ENCODE results near the gene UNC93B1. TPM values are rescaled to one million over a fixed set of nuclear protein-coding genes. Genes with fewer than 3 reads are reported as not detected.

Gene UNC93B1
- total and polyA plus RNA-seq, 2 of the 13 experiments (the other 11 are each of a cell fraction or from before 2014, with no cell fraction given) = 8.8 to 18.9 TPM

GRCh38 chr11:68038718-68039525, 35.0 kb upstream of the UNC93B1 start, which contains the start of gene TCIRG1 (continued):
- TF ChIP-seq GPBP1L1 (CRISPR knock-in tag; IDR thresholded peaks at IDR 0.05) (no peak), TFDP2 (CRISPR knock-in tag; IDR thresholded peaks at IDR 0.05) (peak; percentile 74), JDP2 (CRISPR knock-in tag; IDR thresholded peaks at IDR 0.05; ENCODE audit: borderline replicate concordance) (no peak), ZNF33A (CRISPR knock-in tag; IDR thresholded peaks at IDR 0.05; ENCODE audit: borderline replicate concordance) (no peak), ZBTB7A (CRISPR knock-in tag; IDR thresholded peaks at IDR 0.05) (no peak), AGO1 (IDR thresholded peaks at IDR 0.05; ENCODE audit: low read depth, low read length, poor library complexity, severe bottlenecking) (no peak), KIAA2018 (CRISPR knock-in tag; IDR thresholded peaks at IDR 0.05; ENCODE audit: borderline replicate concordance) (no peak), GLMP (CRISPR knock-in tag; IDR thresholded peaks at IDR 0.05; ENCODE audit: borderline replicate concordance) (no peak), FOXJ3 (CRISPR knock-in tag; IDR thresholded peaks at IDR 0.05; ENCODE audit: borderline replicate concordance) (no peak), GMEB1 (CRISPR knock-in tag; IDR thresholded peaks at IDR 0.05; ENCODE audit: borderline replicate concordance) (no peak), STAG1 (CRISPR knock-in tag; IDR thresholded peaks at IDR 0.05) (0 out of 2 replicates have a peak, but pooled peaks have one; percentile 4), YY1 (IDR thresholded peaks at IDR 0.05; ENCODE audit: insufficient read depth, insufficient replicate concordance, low read depth, low read length) (no peak)
